Common myeloid progenitor, CD34-positive (primary cell): ENCODE data around the gene MARCHF6.
"Not testable (repeated sequence)": the region's sequence is repeated elsewhere in the genome, so short reads cannot be mapped to it uniquely, and the experiment has no call there.

Experiments used
- CTCF ChIA-PET: fragments of 350-600 bp; sonication (Branson Sonifier 250); formaldehyde crosslinking; loops from one replicate; lab custom pipeline; 2021; ENCODE audit warnings: antibody characterized with exemption; lab: Charles Lee
- POLR2A ChIA-PET: fragments of 350-600 bp; sonication (Branson Sonifier 250); formaldehyde crosslinking; loops from one replicate; lab custom pipeline; 2021; ENCODE audit warnings: antibody characterized with exemption; lab: Charles Lee
- DNase-seq, 3 donors: peaks; one replicate each; pipeline versions ENCODE4 v3.0.0 to v3.0.0-alpha.2; 2013
- H3K27ac ChIP-seq, 2 experiments: 1 replicate in 1 of 2; 2 replicates in 1 of 2; pipeline ENCODE4 v1.7.0; 2013; ENCODE audit warnings: inconsistent platforms in 2 of 2, low read length in 2 of 2, mild to moderate bottlenecking in 2 of 2, low read depth in 1 of 2, moderate library complexity in 1 of 2; ENCODE audit not compliant: severe bottlenecking in 2 of 2, insufficient read depth in 1 of 2, poor library complexity in 1 of 2
- H3K27me3 ChIP-seq, 5 experiments: replicated peaks in 2 of 5; 1 replicate in 3 of 5; 2 replicates in 2 of 5; pipeline versions ENCODE4 v1.6.1 to v1.7.0; 2013; ENCODE audit warnings: low read length in 4 of 5, mild to moderate bottlenecking in 2 of 5, moderate library complexity in 2 of 5, inconsistent platforms in 1 of 5; ENCODE audit not compliant: insufficient read depth in 5 of 5, control insufficient read depth in 4 of 5
- H3K36me3 ChIP-seq, 4 experiments: 1 replicate in 2 of 4; 2 replicates in 2 of 4; pipeline versions ENCODE4 v1.6.1 to v1.7.0; 2013; ENCODE audit warnings: low read length in 3 of 4, control low read depth in 1 of 4, mild to moderate bottlenecking in 1 of 4; ENCODE audit not compliant: control insufficient read depth in 4 of 4, insufficient read depth in 4 of 4
- H3K4me1 ChIP-seq, 4 experiments: 1 replicate in 3 of 4; 2 replicates in 1 of 4; pipeline versions ENCODE4 v1.6.1 to v1.7.1; 2013; ENCODE audit warnings: low read length in 3 of 4, mild to moderate bottlenecking in 3 of 4, control low read depth in 1 of 4, inconsistent platforms in 1 of 4, moderate library complexity in 1 of 4; ENCODE audit not compliant: control insufficient read depth in 4 of 4, insufficient read depth in 4 of 4; ENCODE audit errors: control extremely low read depth in 1 of 4
- H3K4me3 ChIP-seq, 7 experiments: 1 replicate in 4 of 7; 2 replicates in 3 of 7; pipeline versions ENCODE4 v1.5.1 to v1.7.0; 2013; ENCODE audit warnings: mild to moderate bottlenecking in 7 of 7, low read length in 6 of 7, moderate library complexity in 6 of 7, inconsistent platforms in 2 of 7, low read depth in 2 of 7, control low read depth in 1 of 7; ENCODE audit not compliant: insufficient read depth in 4 of 7, control insufficient read depth in 1 of 7; ENCODE audit errors: extremely low read depth in 1 of 7
- H3K9me3 ChIP-seq, 5 experiments: 1 replicate in 4 of 5; 2 replicates in 1 of 5; pipeline versions ENCODE4 v1.6.1 to v1.7.1; 2013; ENCODE audit warnings: low read length in 4 of 5, mild to moderate bottlenecking in 2 of 5, inconsistent platforms in 1 of 5, low read depth in 1 of 5, moderate library complexity in 1 of 5; ENCODE audit not compliant: control insufficient read depth in 4 of 5, insufficient read depth in 2 of 5; ENCODE audit errors: control extremely low read depth in 1 of 5
- WGBS: methylation state at CpG from one replicate; pipeline ENCODE4 v1.1.5; 2013; ENCODE audit not compliant: insufficient coverage; 5-methylcytosine and 5-hydroxymethylcytosine counted together

Gene MARCHF6

GRCh38 chr5:10381803-10382202 is 28.3 kb downstream of the MARCHF6 start:
- WGBS = 80% methylated on average over 1 of the region's 4 CpGs
- Histone ChIP-seq H3K27ac (no peak overlapping the region), H3K27me3 (no peaks in the 10 kb centered on the region), H3K36me3 (peaks cover 14 to 42% (median 24%) of the 10 kb centered on the region in 4 experiments), H3K4me1 (peaks cover 0 to 6% (median 4%) of the 10 kb centered on the region in 4 experiments), H3K4me3 (no peak overlapping the region), H3K9me3 (no peaks in the 10 kb centered on the region)
- no peak for DNase-seq
- POLR2A ChIA-PET = interaction anchor here (0.6 kb wide), 1 partner anchor 24 kb away, joined by 3 read pairs; no protein-coding TSS in a partner anchor
- CTCF ChIA-PET = interaction anchor here (1.3 kb wide), 1 partner anchor 42 kb away, joined by 3 read pairs; no protein-coding TSS in a partner anchor

GRCh38 chr5:10384483-10384882 is 31.0 kb downstream of the MARCHF6 start:
- peaks cover 18 to 50% (median 37%) of the 10 kb centered on the region in 4 experiments for H3K36me3 ChIP-seq
- 100% methylated on average over 1 of the region's 3 CpGs for WGBS
- H3K4me3 ChIP-seq = no peak overlapping the region
- no peak overlapping the region for H3K27ac ChIP-seq
- ChIA-PET POLR2A (no interaction called here), CTCF (interaction anchor here (0.6 to 1.9 kb wide), 3 partner anchors 20 to 79 kb away, joined by 3 to 5 read pairs (median 5); no protein-coding TSS in a partner anchor)
- H3K4me1 ChIP-seq = no peaks in the 10 kb centered on the region
- no peaks in the 10 kb centered on the region for H3K27me3 ChIP-seq
- H3K9me3 ChIP-seq = no peaks in the 10 kb centered on the region
- no peak for DNase-seq

- ChIA-PET POLR2A (interaction anchor here (0.7 kb wide), 1 partner anchor 12 kb away, joined by 3 read pairs; no protein-coding TSS in a partner anchor), CTCF (interaction anchor here (1.2 to 2.6 kb wide), 5 partner anchors 29 to 104 kb away, joined by 3 to 11 read pairs (median 3); no protein-coding TSS in a partner anchor)
- WGBS = no CpG with 5 or more reads among the region's 4 CpGs
- Histone ChIP-seq H3K4me1 (no peaks in the 10 kb centered on the region), H3K4me3 (no peak overlapping the region), H3K36me3 (peaks cover 27 to 66% (median 43%) of the 10 kb centered on the region in 4 experiments), H3K27ac (no peak overlapping the region), H3K27me3 (no peaks in the 10 kb centered on the region), H3K9me3 (no peaks in the 10 kb centered on the region)
- no peak for DNase-seq
Observed at GRCh38 chr5:10387690-10388089, 34.2 kb downstream of the MARCHF6 start.

- POLR2A ChIA-PET = no interaction called here
Observed at GRCh38 chr5:10391130-10391529, 37.6 kb downstream of the MARCHF6 start.

GRCh38 chr5:10392567-10393328 is 39.3 kb downstream of the MARCHF6 start:
- H3K27me3 ChIP-seq, H3K4me3 ChIP-seq, H3K9me3 ChIP-seq, H3K27ac ChIP-seq, POLR2A ChIA-PET, H3K4me1 ChIP-seq: not testable (repeated sequence)
- CTCF ChIA-PET = interaction anchor here (0.9 to 2.6 kb wide), 11 partner anchors 7 to 109 kb away, joined by 3 to 7 read pairs (median 4); partner anchors contain the start of gene MARCHF6
- WGBS = 96% methylated on average over 3 of the region's 6 CpGs
- peak in 2 of 3 donors; percentile 25 to 27 for DNase-seq
- peaks cover 36 to 80% (median 55%) of the 10 kb centered on the region in 4 experiments for H3K36me3 ChIP-seq

More at GRCh38 chr5:10391130-10391529, 37.6 kb downstream of the MARCHF6 start:
- H3K27ac ChIP-seq = no peak overlapping the region
- no peak overlapping the region for H3K4me3 ChIP-seq
- H3K36me3 ChIP-seq = peaks cover 35 to 80% (median 53%) of the 10 kb centered on the region in 4 experiments
- no peaks in the 10 kb centered on the region for H3K4me1 ChIP-seq
- no peaks in the 10 kb centered on the region for H3K27me3 ChIP-seq
- DNase-seq = no peak
- 100% methylated on average over 1 of the region's 1 CpG for WGBS
- H3K9me3 ChIP-seq = no peaks in the 10 kb centered on the region
- CTCF ChIA-PET = no interaction called here

- WGBS = 100% methylated on average over 2 of the region's 2 CpGs
- POLR2A ChIA-PET = no interaction called here
- Histone ChIP-seq H3K36me3 (peaks cover 38 to 80% (median 56%) of the 10 kb centered on the region in 4 experiments), H3K4me3 (no peak overlapping the region), H3K4me1 (no peaks in the 10 kb centered on the region), H3K27ac (no peak overlapping the region), H3K9me3 (no peaks in the 10 kb centered on the region), H3K27me3 (no peaks in the 10 kb centered on the region)
- no peak for DNase-seq
- CTCF ChIA-PET = interaction anchor here (0.9 to 2.6 kb wide), 9 partner anchors 8 to 110 kb away, joined by 3 to 7 read pairs (median 4); partner anchors contain the start of gene MARCHF6
Observed at GRCh38 chr5:10393491-10393890, 40.0 kb downstream of the MARCHF6 start.

- Histone ChIP-seq H3K4me3 (no peak overlapping the region), H3K27me3 (no peaks in the 10 kb centered on the region), H3K9me3 (no peaks in the 10 kb centered on the region), H3K4me1 (peaks cover 0 to 14% (median 4%) of the 10 kb centered on the region in 4 experiments), H3K27ac (no peak overlapping the region), H3K36me3 (peaks cover 30 to 61% (median 48%) of the 10 kb centered on the region in 4 experiments)
- DNase-seq = no peak
- ChIA-PET POLR2A (no interaction called here), CTCF (interaction anchor here (1.2 to 1.4 kb wide), 2 partner anchors 10 to 28 kb away, joined by 3 read pairs; no protein-coding TSS in a partner anchor)
- 99% methylated on average over 5 of the region's 5 CpGs for WGBS
Observed at GRCh38 chr5:10396552-10396951, 43.1 kb downstream of the MARCHF6 start.
